NAMALWA (cell line): ENCODE measurements around the gene FUS.
"Not testable (repeated sequence)": the region's sequence is repeated elsewhere in the genome, so short reads cannot be mapped to it uniquely, and the experiment has no call there.

ENCODE experiments used
- DNase-seq: peaks from one replicate; pipeline ENCODE4 v3.0.0-alpha.2; 2015; ENCODE audit warnings: low spot score

FUS gene

GRCh38 chr16:31179747-31180459, at the start of gene FUS:
FUS (plus strand) TSS chr16:31180139; CDS start chr16:31180215, 76 bp downstream.
- DNase-seq = peak; percentile 90

GRCh38 chr16:31130336-31130891, 49.5 kb upstream of the FUS start:
- no peak for DNase-seq

- DNase-seq = no peak
Observed at GRCh38 chr16:31130899-31131298, 49.0 kb upstream of the FUS start.

- DNase-seq = no peak
Observed at GRCh38 chr16:31131416-31131815, 48.5 kb upstream of the FUS start.

- DNase-seq = no peak
Observed at GRCh38 chr16:31131841-31132271, 48.1 kb upstream of the FUS start.

- DNase-seq = no peak
Observed at GRCh38 chr16:31132303-31132979, 47.5 kb upstream of the FUS start.

- no peak for DNase-seq
Observed at GRCh38 chr16:31133046-31133501, 46.9 kb upstream of the FUS start.

- no peak for DNase-seq
Observed at GRCh38 chr16:31134091-31134571, 45.8 kb upstream of the FUS start.

- no peak for DNase-seq
Observed at GRCh38 chr16:31134625-31135534, 45.1 kb upstream of the FUS start.

GRCh38 chr16:31135535-31136286, 44.2 kb upstream of the FUS start, which contains the start of gene PRSS8:
PRSS8 (minus strand) TSS chr16:31135727; CDS start chr16:31135498, 229 bp downstream.
- no peak for DNase-seq

- no peak for DNase-seq
Observed at GRCh38 chr16:31136287-31136662, 43.7 kb upstream of the FUS start.

- DNase-seq = not testable (repeated sequence)
Observed at GRCh38 chr16:31136822-31137499, 43.0 kb upstream of the FUS start.

- no peak for DNase-seq
Observed at GRCh38 chr16:31138621-31139578, 41.0 kb upstream of the FUS start.

- not testable (repeated sequence) for DNase-seq
Observed at GRCh38 chr16:31141071-31141469, 38.9 kb upstream of the FUS start.

GRCh38 chr16:31141489-31142108, 38.3 kb upstream of the FUS start:
- DNase-seq = no peak

GRCh38 chr16:31142109-31143010, 37.6 kb upstream of the FUS start:
- peak; percentile 99 for DNase-seq

- no peak for DNase-seq
Observed at GRCh38 chr16:31143011-31143693, 36.8 kb upstream of the FUS start.
